Effector memory CD4-positive, alpha-beta T cell (primary cell): ENCODE data around the gene ADGRA1.

Source experiments
- DNase-seq, 3 donors: peaks; one replicate each; pipeline ENCODE4 v3.0.0-alpha.2; 2020
- H3K27ac ChIP-seq: 2 replicates; pipeline ENCODE4 v1.7.0; 2013; ENCODE audit warnings: mild to moderate bottlenecking, low read length, moderate library complexity; ENCODE audit not compliant: insufficient read depth, poor library complexity, severe bottlenecking
- H3K27me3 ChIP-seq: replicated peaks from 2 replicates; pipeline ENCODE4 v1.7.0; 2013; ENCODE audit warnings: mild to moderate bottlenecking, low read length; ENCODE audit not compliant: insufficient read depth, control insufficient read depth, poor library complexity, severe bottlenecking
- H3K36me3 ChIP-seq: 2 replicates; pipeline ENCODE4 v1.7.0; 2013; ENCODE audit warnings: mild to moderate bottlenecking, low read length, moderate library complexity; ENCODE audit not compliant: control insufficient read depth, insufficient read depth
- H3K4me1 ChIP-seq: 2 replicates; pipeline ENCODE4 v1.7.0; 2013; ENCODE audit warnings: low read length, mild to moderate bottlenecking; ENCODE audit not compliant: control insufficient read depth, insufficient read depth, poor library complexity, severe bottlenecking
- H3K4me3 ChIP-seq: 2 replicates; pipeline ENCODE4 v1.7.0; 2013; ENCODE audit warnings: low read length, low read depth, mild to moderate bottlenecking; ENCODE audit not compliant: insufficient read depth, poor library complexity, severe bottlenecking
- H3K9me3 ChIP-seq: 2 replicates; pipeline ENCODE4 v1.7.0; 2013; ENCODE audit warnings: mild to moderate bottlenecking, low read length, moderate library complexity; ENCODE audit not compliant: control insufficient read depth

ADGRA1 gene

DNA sequence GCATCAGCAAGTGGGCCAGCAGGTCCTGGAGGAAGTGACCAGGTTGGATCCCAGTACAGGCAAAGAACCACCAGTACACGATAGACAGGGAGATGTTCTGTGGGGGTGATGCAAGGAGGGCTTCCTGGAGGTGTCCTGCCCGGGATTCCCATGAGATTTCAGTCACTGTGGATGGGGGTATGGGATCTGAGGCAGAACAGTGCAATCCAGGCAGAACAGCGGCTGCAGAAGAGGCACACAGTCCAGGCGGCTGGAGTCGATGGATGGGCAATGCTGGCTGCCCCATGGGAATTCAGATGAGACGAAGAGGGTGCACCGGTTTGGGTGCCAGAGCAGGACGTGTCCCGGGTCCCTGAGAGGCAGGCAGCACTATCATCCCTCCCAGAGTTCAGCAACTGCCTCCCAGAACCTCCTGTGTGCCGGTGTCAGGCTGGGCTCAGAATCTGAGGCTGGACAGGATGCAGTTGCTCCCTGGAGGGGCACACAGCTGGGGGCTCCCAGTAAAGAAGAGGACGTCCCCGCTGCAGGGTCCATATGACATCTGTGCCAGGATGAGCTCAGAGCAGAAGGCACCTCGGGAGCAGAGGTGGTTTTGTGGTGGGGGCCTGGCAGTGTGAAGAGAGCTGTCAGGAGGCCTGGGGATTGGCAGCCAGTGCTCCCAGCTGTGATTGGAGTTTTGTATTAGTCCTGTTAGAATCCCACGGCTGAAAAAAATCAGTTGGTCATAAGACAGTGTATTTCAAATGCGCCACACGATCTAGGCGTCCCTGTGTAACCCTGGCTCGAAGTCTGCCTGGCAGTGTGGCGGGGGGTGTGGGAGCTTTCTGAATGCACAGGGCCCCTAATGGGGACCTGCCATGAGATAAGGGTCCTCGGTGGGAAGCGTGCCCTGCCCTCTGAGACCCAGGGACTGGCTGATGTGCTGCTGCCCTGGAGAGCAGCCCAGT is 75.5 kb downstream of the ADGRA1 start:
- Histone ChIP-seq H3K4me1 (peaks cover 12% of the 10 kb centered on the region), H3K27me3 (peaks cover 11% of the 10 kb centered on the region)

GRCh38 chr10:133163889-133164815 is 76.4 kb downstream of the ADGRA1 start:
- Histone ChIP-seq H3K4me1 (peaks cover 12% of the 10 kb centered on the region), H3K36me3 (no peaks in the 10 kb centered on the region), H3K9me3 (no peaks in the 10 kb centered on the region), H3K27ac (no peak overlapping the region), H3K4me3 (no peak overlapping the region), H3K27me3 (peaks cover 11% of the 10 kb centered on the region)
- DNase-seq = no peak

More for the DNA sequence above, 75.5 kb downstream of the ADGRA1 start:
- no peak overlapping the region for H3K4me3 ChIP-seq
- no peaks in the 10 kb centered on the region for H3K9me3 ChIP-seq
- no peaks in the 10 kb centered on the region for H3K36me3 ChIP-seq
- no peak overlapping the region for H3K27ac ChIP-seq
- DNase-seq = no peak

DNA sequence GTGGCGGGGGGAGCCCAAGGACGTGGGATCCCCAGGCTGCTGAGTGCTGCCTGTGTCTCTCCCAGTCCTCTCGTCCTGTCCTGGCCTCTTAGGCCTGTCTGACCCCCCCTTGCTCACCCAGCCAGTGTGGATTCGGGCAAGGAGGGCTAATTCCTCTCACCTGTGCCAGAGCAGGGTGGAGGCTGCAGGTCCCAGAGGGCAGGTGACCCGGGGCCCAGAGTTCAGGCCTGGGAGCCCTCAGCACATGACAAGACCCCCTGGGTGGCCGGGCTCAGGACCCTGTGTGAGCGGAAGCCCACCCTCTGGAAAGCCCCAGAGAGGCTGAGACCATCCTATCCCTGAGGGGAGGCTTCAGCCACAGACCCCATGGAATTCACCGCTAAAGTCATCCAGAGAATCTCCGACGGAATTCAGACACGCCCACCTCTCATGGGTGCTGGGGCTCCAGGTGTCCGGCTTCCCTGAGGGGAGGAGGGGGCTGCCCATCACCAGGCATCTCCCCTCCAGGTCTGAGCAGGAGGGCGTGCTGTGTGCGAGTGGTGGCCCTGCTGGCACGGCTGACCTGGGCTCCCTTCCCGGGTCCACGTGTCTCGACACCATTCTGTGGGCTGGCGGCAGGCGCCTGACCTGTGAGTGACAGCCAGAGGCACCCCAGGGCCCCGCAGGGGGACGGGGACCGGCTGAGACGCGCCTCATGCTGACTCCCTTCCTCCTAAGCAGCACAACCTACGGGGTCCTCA is 77.3 kb downstream of the ADGRA1 start:
- Histone ChIP-seq H3K27me3 (peaks cover 11% of the 10 kb centered on the region), H3K4me3 (no peak overlapping the region), H3K36me3 (no peaks in the 10 kb centered on the region), H3K27ac (no peak overlapping the region), H3K4me1 (peaks cover 12% of the 10 kb centered on the region), H3K9me3 (no peaks in the 10 kb centered on the region)
- DNase-seq = no peak

DNA sequence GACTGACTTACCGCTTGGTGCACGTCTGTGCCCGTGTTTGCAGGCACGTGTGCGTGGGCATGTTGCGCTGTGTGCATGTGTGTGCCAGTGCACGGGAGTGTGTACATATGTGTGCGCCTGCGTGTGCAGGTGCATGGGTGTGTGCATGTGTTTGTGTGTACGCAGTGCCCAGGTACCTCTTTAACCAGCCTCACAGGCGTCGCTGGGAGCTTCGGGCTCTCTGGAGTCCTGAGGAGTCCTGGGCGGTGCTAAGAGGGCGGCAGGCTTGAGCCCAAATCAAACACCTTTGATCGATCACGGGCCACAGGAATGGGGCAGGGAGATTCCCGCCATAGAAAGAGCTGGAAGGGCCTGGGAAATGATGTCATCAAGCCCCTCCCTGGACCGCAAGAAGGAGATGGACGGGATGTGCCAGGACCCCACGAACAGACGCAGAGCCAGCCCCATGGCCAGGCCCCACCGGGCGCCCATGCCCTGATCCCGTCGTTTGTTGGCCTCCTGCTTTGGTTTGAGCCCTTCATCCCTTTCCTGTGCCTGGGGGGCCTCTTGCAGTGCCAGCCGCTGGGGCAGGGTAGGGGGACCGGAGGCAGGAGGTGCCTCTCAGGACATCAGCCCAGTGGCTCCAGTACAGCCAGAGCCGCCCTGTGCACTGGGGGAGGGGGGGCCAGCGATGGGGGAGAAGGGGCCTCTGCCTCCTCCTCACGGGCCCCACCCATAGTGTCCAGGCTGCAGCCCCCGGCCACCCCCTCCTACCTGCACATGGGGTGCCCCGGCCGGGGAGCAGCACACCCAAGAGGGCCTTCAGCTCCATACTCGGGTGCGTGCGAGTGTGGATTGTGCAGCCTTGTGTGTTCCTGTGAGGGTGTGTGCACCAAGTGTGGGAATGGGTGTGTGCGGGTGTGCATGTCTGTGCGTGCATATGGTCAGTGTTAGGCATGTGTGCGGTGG is 78.1 kb downstream of the ADGRA1 start:
- Histone ChIP-seq H3K4me3 (no peak overlapping the region), H3K9me3 (no peaks in the 10 kb centered on the region), H3K4me1 (peaks cover 8% of the 10 kb centered on the region), H3K27me3 (peaks cover 7% of the 10 kb centered on the region), H3K36me3 (no peaks in the 10 kb centered on the region), H3K27ac (no peak overlapping the region)
- no peak for DNase-seq

- Histone ChIP-seq H3K27ac (no peak overlapping the region), H3K4me1 (peaks cover 2% of the 10 kb centered on the region), H3K36me3 (no peaks in the 10 kb centered on the region), H3K27me3 (peaks cover 1% of the 10 kb centered on the region), H3K9me3 (no peaks in the 10 kb centered on the region), H3K4me3 (no peak overlapping the region)
- no peak for DNase-seq
Measured at GRCh38 chr10:133166504-133166827, 78.7 kb downstream of the ADGRA1 start.

- H3K27me3 ChIP-seq = no peaks in the 10 kb centered on the region
- H3K9me3 ChIP-seq = no peaks in the 10 kb centered on the region
- H3K27ac ChIP-seq = no peak overlapping the region
- no peak for DNase-seq
- no peaks in the 10 kb centered on the region for H3K36me3 ChIP-seq
- H3K4me1 ChIP-seq = no peaks in the 10 kb centered on the region
- no peak overlapping the region for H3K4me3 ChIP-seq
Measured at GRCh38 chr10:133166828-133167692, 79.3 kb downstream of the ADGRA1 start.

DNA sequence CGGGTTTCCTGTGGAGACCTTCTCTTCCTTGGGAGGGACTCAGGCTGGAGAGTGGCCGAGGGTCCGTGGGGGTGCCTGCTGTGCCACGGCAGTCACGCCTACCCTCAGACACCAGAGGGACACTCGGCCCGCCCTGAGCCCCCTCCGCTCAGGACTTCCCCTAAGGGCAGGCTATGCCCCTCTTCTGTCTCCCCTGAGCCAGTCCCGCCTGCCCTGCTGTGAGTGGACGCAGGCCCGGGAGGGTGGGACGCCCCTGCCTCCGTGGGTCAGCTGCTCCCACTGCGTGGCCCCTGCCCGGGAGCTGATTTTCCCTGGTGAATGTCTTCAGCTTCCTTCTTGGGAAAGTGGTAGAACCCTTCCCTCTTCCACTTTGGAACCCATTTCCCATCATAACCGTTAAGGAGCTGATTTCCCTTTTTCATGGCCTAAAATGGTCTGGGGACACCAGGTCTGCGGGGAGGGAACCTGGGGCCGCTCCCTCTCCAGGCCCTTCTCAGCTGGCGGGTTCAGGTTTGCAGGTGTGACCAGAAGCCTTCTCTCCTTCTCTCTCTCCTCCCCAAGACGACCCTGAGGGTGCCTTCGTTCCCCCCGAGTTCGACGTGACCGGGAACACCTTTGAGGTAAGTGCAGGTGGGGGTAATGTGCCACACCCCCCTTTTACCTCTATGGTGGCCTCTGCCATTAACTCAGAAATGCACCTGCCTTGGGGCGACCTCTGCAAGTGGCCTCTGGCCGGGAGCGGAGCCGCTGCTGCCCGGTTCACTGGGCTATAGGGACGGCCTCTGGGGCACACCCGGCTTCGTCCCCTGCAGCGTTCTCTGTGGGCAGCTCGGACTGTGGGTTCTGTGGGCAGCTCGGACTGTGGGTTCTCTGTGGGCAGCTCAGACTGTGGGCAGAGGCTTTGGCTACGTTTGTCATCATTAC is 80.2 kb downstream of the ADGRA1 start:
- Histone ChIP-seq H3K4me1 (no peaks in the 10 kb centered on the region), H3K27me3 (no peaks in the 10 kb centered on the region), H3K27ac (no peak overlapping the region), H3K4me3 (no peak overlapping the region), H3K9me3 (no peaks in the 10 kb centered on the region), H3K36me3 (no peaks in the 10 kb centered on the region)
- no peak for DNase-seq

DNA sequence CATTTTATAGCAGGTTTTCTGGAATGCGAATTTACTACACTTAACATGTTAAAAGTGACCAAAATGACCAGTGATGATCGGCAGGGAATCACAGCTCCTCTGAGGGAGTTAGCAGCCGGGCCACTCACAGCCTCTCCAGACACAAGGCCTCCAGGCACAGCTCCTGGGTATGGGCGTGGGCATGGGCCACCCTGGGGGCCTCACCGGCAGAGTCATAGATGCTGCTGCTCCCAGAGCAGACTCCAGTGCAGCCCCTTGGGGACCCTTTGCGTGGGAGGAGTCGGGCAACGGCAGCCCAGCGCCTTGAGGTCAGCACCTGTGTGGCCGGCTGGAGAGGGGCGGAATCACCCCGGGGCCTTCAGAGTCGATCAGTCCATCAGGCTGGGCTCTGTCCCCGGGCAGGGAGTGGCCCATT is 80.9 kb downstream of the ADGRA1 start:
- Histone ChIP-seq H3K36me3 (no peaks in the 10 kb centered on the region), H3K27me3 (no peaks in the 10 kb centered on the region), H3K9me3 (no peaks in the 10 kb centered on the region), H3K4me1 (no peaks in the 10 kb centered on the region), H3K4me3 (no peak overlapping the region), H3K27ac (no peak overlapping the region)
- DNase-seq = no peak
